GM19240 (cell line): ENCODE data around the gene SMIM26.

ENCODE experiments used
- DNase-seq: peaks from one replicate; pipeline ENCODE4 v3.0.0; 2011; ENCODE audit warnings: low spot score; ENCODE audit not compliant: insufficient read length

Gene SMIM26

GRCh38 chr20:18580012-18580411 lies 12.8 kb downstream of the SMIM26 start:
- DNase-seq, result no peak

DNA sequence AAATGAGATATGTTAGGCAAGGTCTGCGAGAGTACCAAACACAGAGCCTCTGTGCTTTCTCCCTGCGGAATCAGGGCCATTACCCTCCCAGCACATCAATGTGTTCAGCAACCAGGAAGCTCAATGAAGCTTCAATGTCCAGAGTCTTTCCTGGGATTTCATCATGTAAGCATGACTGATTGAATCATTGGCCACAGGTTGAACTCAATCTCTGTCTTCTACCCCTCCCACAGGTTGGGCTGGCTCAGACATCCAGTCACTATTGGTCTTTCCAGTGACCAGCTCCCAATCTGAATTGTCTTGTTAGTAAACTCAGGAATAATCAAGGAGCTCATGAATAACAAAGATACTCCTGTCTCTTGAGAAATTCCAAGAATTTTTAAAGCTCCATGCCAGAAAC lies 17.9 kb downstream of the SMIM26 start:
- no peak for DNase-seq

- DNase-seq, result peak; percentile 58
Measured at GRCh38 chr20:18587665-18588573, 20.7 kb downstream of the SMIM26 start, which contains the start of gene DTD1. Gene DTD1, plus strand, starts transcription at chr20:18588054. Its CDS starts 19 bp downstream, at chr20:18588073.

GRCh38 chr20:18588574-18588933 lies 21.3 kb downstream of the SMIM26 start:
- no peak for DNase-seq

DNA sequence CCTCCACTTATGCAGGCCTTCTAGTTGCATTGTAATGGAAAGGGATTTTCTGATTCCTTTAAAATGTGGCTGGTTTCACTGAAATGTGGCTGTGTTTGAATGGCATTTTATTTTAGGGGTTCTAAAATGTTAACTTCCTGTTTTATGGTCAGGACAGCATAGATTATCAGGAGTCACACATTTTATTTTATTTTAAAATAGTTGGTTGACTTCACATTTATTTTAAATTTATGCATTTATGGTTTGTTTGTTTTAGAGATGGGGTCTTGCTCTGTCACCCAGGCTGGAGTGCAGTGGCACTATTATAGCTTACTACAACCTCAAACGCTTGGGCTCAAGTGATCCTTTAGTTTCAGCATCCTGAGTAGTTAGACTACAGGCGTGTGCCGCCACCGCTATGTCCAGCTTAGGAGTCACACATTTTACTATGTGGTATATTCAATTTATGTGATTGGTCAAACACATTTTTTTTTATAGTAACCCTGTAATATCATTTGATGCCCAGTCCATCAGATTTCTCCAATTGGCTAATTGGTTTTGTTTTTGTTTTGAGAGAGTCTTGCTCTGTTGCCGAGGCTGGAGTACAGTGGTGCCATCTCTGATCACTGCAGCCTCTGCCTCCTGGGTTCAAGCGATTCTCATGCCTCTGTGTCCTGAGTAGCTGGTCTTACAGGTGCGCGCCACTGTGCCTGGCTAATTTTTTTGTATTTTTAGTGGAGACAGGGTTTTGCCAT lies 22.9 kb downstream of the SMIM26 start:
- DNase-seq, result no peak

DNA sequence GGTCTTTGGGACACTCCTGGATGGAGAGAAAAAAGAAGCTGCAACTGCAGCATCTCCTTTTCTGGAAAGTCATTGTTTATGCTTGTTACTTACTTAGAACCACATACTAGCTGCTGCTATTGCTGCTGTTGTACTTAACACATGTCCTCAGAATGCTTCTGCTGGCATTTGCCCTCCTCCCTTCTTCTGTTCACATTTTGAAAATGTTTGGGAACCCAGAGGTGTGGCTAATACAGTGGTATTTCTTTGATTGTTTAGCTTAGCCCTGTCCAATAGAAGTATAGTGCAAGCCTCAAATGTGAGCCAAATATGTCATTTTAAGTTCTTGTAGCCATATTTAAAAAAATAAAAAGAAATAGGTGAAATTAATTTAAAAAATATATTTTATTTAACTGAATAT lies 29.0 kb downstream of the SMIM26 start:
- no peak for DNase-seq

- no peak for DNase-seq
Measured at GRCh38 chr20:18609741-18610140, 42.5 kb downstream of the SMIM26 start.

DNA sequence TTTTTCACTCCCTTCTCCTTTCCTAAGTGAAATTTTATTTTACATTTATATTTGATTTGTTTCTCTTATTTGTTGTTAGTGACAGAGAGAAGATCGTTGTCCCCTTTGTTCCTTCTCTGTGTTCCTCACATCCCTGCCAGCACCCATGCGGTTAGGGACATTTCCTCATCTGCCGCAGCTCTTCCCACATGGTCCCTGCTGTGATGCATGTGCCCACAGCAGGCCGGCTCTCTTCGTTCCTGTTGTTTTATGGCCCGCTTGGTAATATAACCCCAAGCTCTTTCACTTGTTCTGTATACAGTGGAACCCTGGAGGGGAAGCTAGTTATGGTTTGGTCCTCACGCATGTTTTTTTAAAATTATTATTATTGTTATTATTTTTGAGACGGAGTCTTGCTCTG lies 44.3 kb downstream of the SMIM26 start:
- no peak for DNase-seq

DNA sequence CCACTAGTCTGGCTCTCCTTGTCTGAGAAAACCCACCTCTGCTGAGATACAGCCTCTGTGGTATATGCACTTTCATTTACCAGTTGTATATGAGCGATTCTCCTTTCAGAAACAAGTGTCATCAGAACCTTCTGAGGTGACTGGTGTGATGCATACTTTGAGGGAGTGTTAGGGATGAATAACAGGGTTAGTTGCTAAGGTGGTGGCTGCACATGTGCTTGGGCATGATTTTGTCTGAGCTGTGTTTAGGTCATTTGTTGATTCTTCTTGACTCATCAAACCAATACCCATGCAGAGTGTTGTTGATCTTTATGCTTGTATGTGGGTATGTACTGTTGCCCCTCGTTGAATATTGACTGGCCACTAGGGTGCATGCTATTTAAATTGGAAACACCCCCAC lies 46.3 kb downstream of the SMIM26 start:
- no peak for DNase-seq

GRCh38 chr20:18614244-18614643 lies 47.0 kb downstream of the SMIM26 start:
- DNase-seq, result no peak

DNA sequence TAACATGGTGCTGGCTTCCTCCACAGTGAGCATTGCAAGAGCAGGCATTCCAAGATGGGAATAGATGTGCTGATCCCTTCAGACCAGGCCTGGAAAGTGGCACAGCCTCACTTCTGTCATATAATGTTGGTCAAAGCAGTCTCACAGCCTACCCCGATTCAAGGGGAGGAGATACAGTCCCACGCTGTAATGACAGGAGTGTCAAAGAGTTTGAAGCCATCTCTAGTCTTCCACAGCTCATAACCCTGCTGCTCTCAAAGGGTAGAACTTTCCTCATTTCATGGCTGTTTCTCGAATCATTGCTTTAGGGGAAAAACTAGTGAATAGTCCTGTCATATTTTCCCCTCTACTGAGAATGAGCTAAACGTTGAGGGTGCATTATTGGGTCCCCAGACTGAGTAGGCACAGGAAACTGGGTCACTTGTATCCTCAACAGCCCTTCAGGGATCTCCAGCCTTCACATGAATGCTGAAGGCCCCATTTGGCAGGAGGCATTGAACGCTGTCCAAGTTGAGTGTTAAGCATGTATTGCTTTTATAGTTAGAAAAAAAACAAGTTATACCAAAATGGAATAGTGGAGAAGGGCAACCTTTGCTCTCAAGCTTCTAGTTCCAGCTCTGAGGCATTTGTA lies 47.9 kb downstream of the SMIM26 start:
- no peak for DNase-seq
